ENCODE data around the gene PRPF4.
"Not testable (repeated sequence)": the region's sequence is repeated elsewhere in the genome, so short reads cannot be mapped to it uniquely, and the experiment has no call there.

The PRPF4 gene

GRCh38 chr9:113275157-113276131, at the start of gene PRPF4, which contains the start of gene CDC26:
Gene PRPF4 (plus strand): TSS chr9:113275658. CDS start chr9:113275744, 86 bp downstream.
Gene CDC26 (minus strand): TSS chr9:113275572. CDS start chr9:113272507, 3,065 bp downstream.
- peak; percentile 98 for DNase-seq (ENCODE audit: low read depth, low spot score)
- WGBS (ENCODE audit: insufficient coverage, insufficient read length): no CpG with 5 or more reads among the region's 63 CpGs
- Histone ChIP-seq H3K4me3 (ENCODE audit: low read length) (peak within 1 kb of the TSS; percentile 89), H3K4me1 (ENCODE audit: control insufficient read depth, insufficient read depth, low read length) (no peaks in the 10 kb centered on the region), H3K27me3 (ENCODE audit: control insufficient read depth, insufficient read depth, low read length) (no peaks in the 10 kb centered on the region), H3K27ac (ENCODE audit: low read length) (no peak within 1 kb of the TSS), H3K9me3 (ENCODE audit: control insufficient read depth, insufficient read depth, low read length) (no peaks in the 10 kb centered on the region), H3K36me3 (ENCODE audit: control insufficient read depth, insufficient read depth, low read length) (peaks cover 5% of the 10 kb centered on the region; the same call in 1 of the 2 replicates)

DNA sequence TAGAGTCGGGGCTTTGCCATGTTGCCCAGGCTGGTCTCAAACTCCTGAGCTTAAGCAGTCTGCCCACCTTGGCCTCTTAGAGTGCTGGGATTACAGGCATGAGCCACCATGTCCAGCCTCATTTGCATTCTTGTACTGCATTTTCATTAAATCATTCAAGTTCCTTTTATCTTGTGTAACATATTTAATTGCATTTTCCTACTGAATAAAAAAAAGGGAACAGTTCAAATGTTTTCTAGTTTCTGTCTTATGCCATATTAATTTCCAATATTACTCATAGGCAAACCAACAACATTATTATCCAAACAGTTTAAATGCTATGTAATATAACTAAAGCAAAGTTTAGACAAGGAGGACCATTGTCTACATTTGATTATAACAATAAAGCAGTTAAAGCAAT, 48.0 kb upstream of the PRPF4 start:
- Histone ChIP-seq H3K27ac (ENCODE audit: low read length) (no peak overlapping the region), H3K4me1 (ENCODE audit: control insufficient read depth, insufficient read depth, low read length) (peaks cover under 1% of the 10 kb centered on the region; the same call in 1 of the 2 replicates), H3K9me3 (ENCODE audit: control insufficient read depth, insufficient read depth, low read length) (no peaks in the 10 kb centered on the region), H3K27me3 (ENCODE audit: control insufficient read depth, insufficient read depth, low read length) (no peaks in the 10 kb centered on the region), H3K4me3 (ENCODE audit: low read length) (no peak overlapping the region), H3K36me3 (ENCODE audit: control insufficient read depth, insufficient read depth, low read length) (no peaks in the 10 kb centered on the region)
- WGBS (ENCODE audit: insufficient coverage, insufficient read length): no CpG with 5 or more reads among the region's 1 CpG
- no peak for DNase-seq (ENCODE audit: low read depth, low spot score)

- DNase-seq (ENCODE audit: low read depth, low spot score): no peak
- Histone ChIP-seq H3K4me3 (ENCODE audit: low read length) (no peak overlapping the region), H3K36me3 (ENCODE audit: control insufficient read depth, insufficient read depth, low read length) (no peaks in the 10 kb centered on the region), H3K9me3 (ENCODE audit: control insufficient read depth, insufficient read depth, low read length) (no peaks in the 10 kb centered on the region), H3K27ac (ENCODE audit: low read length) (no peak overlapping the region), H3K4me1 (ENCODE audit: control insufficient read depth, insufficient read depth, low read length) (no peaks in the 10 kb centered on the region), H3K27me3 (ENCODE audit: control insufficient read depth, insufficient read depth, low read length) (no peaks in the 10 kb centered on the region)
- WGBS (ENCODE audit: insufficient coverage, insufficient read length): no CpG with 5 or more reads among the region's 3 CpGs
Observed at GRCh38 chr9:113228130-113228665, 47.3 kb upstream of the PRPF4 start.

GRCh38 chr9:113231701-113232100, 43.8 kb upstream of the PRPF4 start:
- Histone ChIP-seq H3K4me1 (ENCODE audit: control insufficient read depth, insufficient read depth, low read length) (no peaks in the 10 kb centered on the region), H3K36me3 (ENCODE audit: control insufficient read depth, insufficient read depth, low read length) (no peaks in the 10 kb centered on the region), H3K9me3 (ENCODE audit: control insufficient read depth, insufficient read depth, low read length) (no peaks in the 10 kb centered on the region), H3K27me3 (ENCODE audit: control insufficient read depth, insufficient read depth, low read length) (no peaks in the 10 kb centered on the region), H3K27ac (ENCODE audit: low read length) (no peak overlapping the region), H3K4me3 (ENCODE audit: low read length) (no peak overlapping the region)
- WGBS (ENCODE audit: insufficient coverage, insufficient read length): 100% methylated on average over 1 of the region's 2 CpGs
- DNase-seq (ENCODE audit: low read depth, low spot score): no peak

GRCh38 chr9:113235701-113236255, 39.7 kb upstream of the PRPF4 start:
- DNase-seq (ENCODE audit: low read depth, low spot score); H3K4me3 ChIP-seq (ENCODE audit: low read length); H3K4me1 ChIP-seq (ENCODE audit: control insufficient read depth, insufficient read depth, low read length); H3K27ac ChIP-seq (ENCODE audit: low read length); H3K9me3 ChIP-seq (ENCODE audit: control insufficient read depth, insufficient read depth, low read length); H3K36me3 ChIP-seq (ENCODE audit: control insufficient read depth, insufficient read depth, low read length); H3K27me3 ChIP-seq (ENCODE audit: control insufficient read depth, insufficient read depth, low read length): not testable (repeated sequence)
- WGBS (ENCODE audit: insufficient coverage, insufficient read length): no CpG with 5 or more reads among the region's 10 CpGs

DNA sequence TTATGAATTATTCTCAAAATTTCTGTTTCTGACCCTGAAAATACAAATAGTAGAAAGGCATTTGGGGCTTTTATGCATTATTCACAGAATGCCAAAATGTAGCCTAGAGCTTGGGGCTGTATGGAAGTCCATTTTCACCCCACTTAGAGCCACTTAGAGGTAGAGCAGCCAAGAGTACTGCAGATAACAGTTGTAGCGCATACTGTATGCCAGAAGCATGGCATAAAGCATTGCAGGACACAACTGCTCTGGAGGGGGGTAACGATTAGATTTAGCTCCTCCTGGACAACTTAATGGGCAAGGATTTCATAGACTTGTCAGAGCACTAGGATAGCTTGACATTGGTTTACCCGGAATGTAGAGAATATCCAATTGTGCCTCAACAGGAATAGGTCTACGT, 38.4 kb upstream of the PRPF4 start:
- no peak for DNase-seq (ENCODE audit: low read depth, low spot score)
- no peak overlapping the region for H3K4me3 ChIP-seq (ENCODE audit: low read length)
- no peaks in the 10 kb centered on the region for H3K36me3 ChIP-seq (ENCODE audit: control insufficient read depth, insufficient read depth, low read length)
- H3K4me1 ChIP-seq (ENCODE audit: control insufficient read depth, insufficient read depth, low read length): no peaks in the 10 kb centered on the region
- WGBS (ENCODE audit: insufficient coverage, insufficient read length): no CpG with 5 or more reads among the region's 4 CpGs
- H3K9me3 ChIP-seq (ENCODE audit: control insufficient read depth, insufficient read depth, low read length): no peaks in the 10 kb centered on the region
- H3K27me3 ChIP-seq (ENCODE audit: control insufficient read depth, insufficient read depth, low read length): no peaks in the 10 kb centered on the region
- H3K27ac ChIP-seq (ENCODE audit: low read length): no peak overlapping the region

DNA sequence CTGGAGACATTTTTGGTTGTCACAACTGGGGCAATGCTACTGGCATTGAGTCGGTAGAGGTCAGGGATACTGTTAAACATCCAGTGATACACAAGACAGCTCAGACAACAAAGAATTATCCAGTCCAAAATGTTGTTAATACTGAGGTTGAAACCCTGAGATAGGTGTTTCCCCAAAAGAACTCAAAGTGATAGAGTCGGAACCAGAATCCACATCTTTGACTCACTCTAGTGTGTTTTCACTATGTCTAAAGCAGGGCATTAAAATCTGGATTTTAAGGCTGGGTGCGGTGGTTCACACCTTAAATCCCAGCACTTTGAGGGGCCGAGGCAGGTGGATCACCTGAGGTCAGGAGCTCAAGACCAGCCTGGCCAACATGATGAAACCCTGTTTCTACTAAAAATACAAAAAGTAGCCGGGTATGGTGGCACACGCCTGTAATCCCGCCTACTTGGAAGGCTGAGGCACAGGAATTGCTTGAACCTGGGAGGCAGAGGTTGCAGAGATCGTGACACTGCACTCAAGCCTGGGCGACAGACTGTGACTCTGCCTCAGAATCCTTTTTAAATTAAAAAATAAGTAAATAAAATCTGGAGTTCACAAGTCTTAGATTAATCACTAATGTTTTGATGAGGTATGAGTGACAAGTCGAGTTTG, 37.1 kb upstream of the PRPF4 start:
- WGBS (ENCODE audit: insufficient coverage, insufficient read length): no CpG with 5 or more reads among the region's 10 CpGs
- H3K4me3 ChIP-seq (ENCODE audit: low read length): no peak overlapping the region
- no peaks in the 10 kb centered on the region for H3K9me3 ChIP-seq (ENCODE audit: control insufficient read depth, insufficient read depth, low read length)
- no peak for DNase-seq (ENCODE audit: low read depth, low spot score)
- no peaks in the 10 kb centered on the region for H3K4me1 ChIP-seq (ENCODE audit: control insufficient read depth, insufficient read depth, low read length)
- H3K27me3 ChIP-seq (ENCODE audit: control insufficient read depth, insufficient read depth, low read length): no peaks in the 10 kb centered on the region
- H3K36me3 ChIP-seq (ENCODE audit: control insufficient read depth, insufficient read depth, low read length): no peaks in the 10 kb centered on the region
- H3K27ac ChIP-seq (ENCODE audit: low read length): no peak overlapping the region

DNA sequence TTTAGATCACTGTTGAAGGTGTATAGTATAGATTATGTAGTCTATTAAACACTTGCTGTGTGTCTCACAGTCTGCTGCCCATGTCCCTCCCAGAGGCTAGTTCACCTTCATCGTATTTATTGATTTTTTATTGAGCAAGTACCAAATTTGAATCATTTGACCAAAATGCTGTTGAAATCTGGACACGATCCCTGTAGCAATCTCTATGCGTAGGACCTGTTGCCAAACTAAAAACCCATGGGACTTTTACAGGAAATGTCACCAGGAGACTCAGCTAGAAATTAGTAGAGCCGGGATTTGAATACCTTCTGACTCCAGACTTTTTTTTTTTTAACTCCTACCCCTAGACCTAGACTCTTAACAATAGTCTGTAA, 36.6 kb upstream of the PRPF4 start:
- Histone ChIP-seq H3K9me3 (ENCODE audit: control insufficient read depth, insufficient read depth, low read length) (no peaks in the 10 kb centered on the region), H3K4me3 (ENCODE audit: low read length) (no peak overlapping the region), H3K4me1 (ENCODE audit: control insufficient read depth, insufficient read depth, low read length) (no peaks in the 10 kb centered on the region), H3K27me3 (ENCODE audit: control insufficient read depth, insufficient read depth, low read length) (no peaks in the 10 kb centered on the region), H3K27ac (ENCODE audit: low read length) (no peak overlapping the region), H3K36me3 (ENCODE audit: control insufficient read depth, insufficient read depth, low read length) (no peaks in the 10 kb centered on the region)
- DNase-seq (ENCODE audit: low read depth, low spot score): no peak
- no CpG with 5 or more reads among the region's 4 CpGs for WGBS (ENCODE audit: insufficient coverage, insufficient read length)

- Histone ChIP-seq H3K36me3 (ENCODE audit: control insufficient read depth, insufficient read depth, low read length) (no peaks in the 10 kb centered on the region), H3K4me3 (ENCODE audit: low read length) (no peak overlapping the region), H3K9me3 (ENCODE audit: control insufficient read depth, insufficient read depth, low read length) (no peaks in the 10 kb centered on the region), H3K4me1 (ENCODE audit: control insufficient read depth, insufficient read depth, low read length) (no peaks in the 10 kb centered on the region), H3K27me3 (ENCODE audit: control insufficient read depth, insufficient read depth, low read length) (no peaks in the 10 kb centered on the region), H3K27ac (ENCODE audit: low read length) (no peak overlapping the region)
- WGBS (ENCODE audit: insufficient coverage, insufficient read length): no CpG with 5 or more reads among the region's 2 CpGs
- DNase-seq (ENCODE audit: low read depth, low spot score): no peak
Observed at GRCh38 chr9:113241161-113241560, 34.3 kb upstream of the PRPF4 start.

DNA sequence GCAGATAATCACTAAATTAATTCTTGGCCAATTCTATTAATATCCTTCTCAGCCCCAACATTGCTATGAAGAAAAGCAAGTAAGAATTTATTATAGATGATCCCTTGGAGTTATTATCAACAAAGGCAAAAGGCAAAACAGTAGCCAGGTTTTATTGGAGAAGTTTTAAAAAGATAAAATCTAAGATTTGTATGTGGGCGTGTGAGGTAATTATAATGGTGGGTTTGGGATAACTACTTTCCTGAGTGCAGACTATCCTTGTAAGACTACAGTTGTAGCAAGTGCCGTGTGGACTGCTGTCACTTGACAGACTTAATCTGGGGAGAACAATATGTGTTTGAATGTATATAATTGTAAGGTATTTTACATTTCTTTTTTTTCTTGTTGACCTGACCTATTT, 30.9 kb upstream of the PRPF4 start:
- 100% methylated on average over 1 of the region's 2 CpGs for WGBS (ENCODE audit: insufficient coverage, insufficient read length)

More for the DNA sequence above, 30.9 kb upstream of the PRPF4 start:
- Histone ChIP-seq H3K27ac (ENCODE audit: low read length) (no peak overlapping the region), H3K27me3 (ENCODE audit: control insufficient read depth, insufficient read depth, low read length) (no peaks in the 10 kb centered on the region), H3K36me3 (ENCODE audit: control insufficient read depth, insufficient read depth, low read length) (no peaks in the 10 kb centered on the region), H3K4me3 (ENCODE audit: low read length) (no peak overlapping the region), H3K4me1 (ENCODE audit: control insufficient read depth, insufficient read depth, low read length) (no peaks in the 10 kb centered on the region), H3K9me3 (ENCODE audit: control insufficient read depth, insufficient read depth, low read length) (no peaks in the 10 kb centered on the region)
- no peak for DNase-seq (ENCODE audit: low read depth, low spot score)

Measured in iPS DF 6.9 (cell line).